Neural cell (in vitro differentiated cells): Measurements from ENCODE around the gene KIAA0586. TPM values are rescaled to one million over a fixed set of nuclear protein-coding genes. Genes with fewer than 3 reads are reported as not detected.

Experiments
- H2AFZ ChIP-seq: fragments of 200-600, 300-800 bp; sonication (generic), shearing (Covaris generic); 2 replicates; pipeline ENCODE4 v1.6.0; 2014; ENCODE audit warnings: low read depth, mild to moderate bottlenecking, antibody characterized with exemption, low read length, moderate library complexity
- H3F3A ChIP-seq: fragments of 200-600 bp; shearing (Covaris generic); 2 replicates; pipeline ENCODE4 v1.6.1; 2016; ENCODE audit warnings: mild to moderate bottlenecking, moderate library complexity, mixed read lengths, antibody characterized with exemption, low read length; ENCODE audit not compliant: insufficient read depth, poor library complexity, severe bottlenecking
- H3K27ac ChIP-seq: fragments of 200-600, 300-800 bp; sonication (generic), shearing (Covaris generic); 2 replicates; pipeline ENCODE4 v1.5.1; 2014; ENCODE audit warnings: mild to moderate bottlenecking, low read length, moderate library complexity
- H3K27me3 ChIP-seq: fragments of 300-800, 200-600 bp; sonication (generic), shearing (Covaris generic); 2 replicates; pipeline ENCODE4 v1.6.0; 2014; ENCODE audit warnings: mild to moderate bottlenecking, low read depth, low read length, moderate library complexity; ENCODE audit not compliant: insufficient read depth
- H3K36me3 ChIP-seq: fragments of 300-800, 200-600 bp; sonication (generic), shearing (Covaris generic); 2 replicates; pipeline ENCODE4 v1.5.1; 2014; ENCODE audit warnings: mild to moderate bottlenecking, antibody characterized with exemption, low read length, moderate library complexity; ENCODE audit not compliant: insufficient read depth
- H3K4me2 ChIP-seq: fragments of 300-800, 200-600 bp; sonication (generic), shearing (Covaris generic); 2 replicates; pipeline ENCODE4 v1.6.0; 2014; ENCODE audit warnings: mild to moderate bottlenecking, low read length
- H3K4me3 ChIP-seq: fragments of 300-800, 200-600 bp; sonication (generic), shearing (Covaris generic); 2 replicates; pipeline ENCODE4 v1.5.1; 2014; ENCODE audit warnings: mild to moderate bottlenecking, low read length, moderate library complexity
- H3K79me2 ChIP-seq: fragments of 200-600 bp; shearing (Covaris generic); replicated peaks from 2 replicates; pipeline ENCODE4 v1.6.0; 2014; ENCODE audit warnings: mild to moderate bottlenecking, low read length, moderate library complexity; ENCODE audit not compliant: insufficient read depth
- H3K9ac ChIP-seq: fragments of 300-800, 200-600 bp; sonication (generic), shearing (Covaris generic); 2 replicates; pipeline ENCODE4 v1.6.1; 2016; ENCODE audit warnings: mild to moderate bottlenecking, low read length, mixed read lengths
- H3K9me2 ChIP-seq: fragments of 200-600 bp; shearing (Covaris generic); 2 replicates; pipeline ENCODE4 v1.6.1; 2016; ENCODE audit warnings: mild to moderate bottlenecking, low read length, mixed read lengths; ENCODE audit not compliant: insufficient read depth
- H3K9me3 ChIP-seq: fragments of 200-600, 300-800 bp; sonication (generic), shearing (Covaris generic); 2 replicates; pipeline ENCODE4 v1.6.1; 2016; ENCODE audit warnings: mild to moderate bottlenecking, mixed run types, low read length, moderate library complexity, mixed read lengths
- H4K20me1 ChIP-seq: fragments of 200-600 bp; shearing (Covaris generic); 2 replicates; pipeline ENCODE4 v1.6.1; 2016; ENCODE audit warnings: mild to moderate bottlenecking, mixed run types; ENCODE audit not compliant: insufficient read depth
- CTCF ChIP-seq: fragments of 450-650 bp; IDR thresholded peaks from 2 replicates; pipeline ENCODE4 v1.5.1; 2014; ENCODE audit warnings: antibody characterized with exemption, mild to moderate bottlenecking, moderate library complexity; ENCODE audit not compliant: poor library complexity, severe bottlenecking
- EP300 ChIP-seq: fragments of 450-650 bp; conservative IDR thresholded peaks from 2 replicates; pipeline ENCODE4 v1.6.1; 2014; ENCODE audit warnings: antibody characterized with exemption, mild to moderate bottlenecking, moderate library complexity; ENCODE audit not compliant: poor library complexity, severe bottlenecking
- EZH2 ChIP-seq: fragments of 200-600, 300-800 bp; shearing (Covaris generic), sonication (generic); IDR thresholded peaks from 2 replicates; pipeline ENCODE4 v1.6.1; 2014; ENCODE audit warnings: antibody characterized with exemption, low read length, borderline replicate concordance, mild to moderate bottlenecking; ENCODE audit not compliant: insufficient read depth, poor library complexity, severe bottlenecking
- MXI1 ChIP-seq: fragments of 450-650 bp; conservative IDR thresholded peaks from 2 replicates; pipeline ENCODE4 v1.6.1; 2014; ENCODE audit warnings: antibody characterized with exemption, mild to moderate bottlenecking; ENCODE audit not compliant: poor library complexity, severe bottlenecking
- POLR2AphosphoS5 ChIP-seq: IDR thresholded peaks from 2 replicates; pipeline ENCODE4 v1.6.1; 2012
- RAD21 ChIP-seq: fragments of 450-650 bp; conservative IDR thresholded peaks from 2 replicates; pipeline ENCODE4 v1.6.1; 2014; ENCODE audit warnings: antibody characterized with exemption, mild to moderate bottlenecking, moderate library complexity
- REST ChIP-seq: IDR thresholded peaks from 2 replicates; pipeline ENCODE4 v1.6.1; 2012; ENCODE audit warnings: borderline replicate concordance
- SMC3 ChIP-seq: fragments of 450-650 bp; conservative IDR thresholded peaks from 2 replicates; pipeline ENCODE4 v1.6.1; 2014; ENCODE audit warnings: antibody characterized with exemption, mild to moderate bottlenecking, moderate library complexity; ENCODE audit not compliant: poor library complexity
- TAF1 ChIP-seq: IDR thresholded peaks from 2 replicates; pipeline ENCODE4 v1.6.1; 2012; ENCODE audit warnings: low read depth
- polyA plus RNA-seq: library from polyadenylated mRNA; depleted of rRNA; stranded (reverse); fragments of >200 nt; gene quantifications from 2 replicates; pipeline ENCODE4 v1.2.3, GENCODE V29; 2014

KIAA0586 gene
- polyA plus RNA-seq, 1 donor from 2014 or later = 8.0 TPM

GRCh38 chr14:58568322-58568721, 140.8 kb downstream of the KIAA0586 start:
- Histone ChIP-seq H3K9ac (no peak overlapping the region), H2AFZ (no peak overlapping the region), H3F3A (no peaks in the 10 kb centered on the region), H3K9me3 (no peaks in the 10 kb centered on the region), H3K27me3 (no peaks in the 10 kb centered on the region), H3K9me2 (no peaks in the 10 kb centered on the region), H3K79me2 (no peaks in the 10 kb centered on the region), H3K4me3 (no peak overlapping the region), H3K4me2 (no peak overlapping the region), H3K27ac (no peak overlapping the region), H4K20me1 (no peaks in the 10 kb centered on the region), H3K36me3 (no peaks in the 10 kb centered on the region)
- TF ChIP-seq SMC3 = no peak
- TF ChIP-seq EZH2 = no peak
- TF ChIP-seq MXI1 = no peak
- TF ChIP-seq REST = no peak
- TF ChIP-seq EP300 = no peak
- no peak for TF ChIP-seq RAD21
- no peak for TF ChIP-seq CTCF
- TF ChIP-seq TAF1 = no peak
- no peak for TF ChIP-seq POLR2AphosphoS5

- Histone ChIP-seq H3K36me3 (no peaks in the 10 kb centered on the region), H3F3A (no peaks in the 10 kb centered on the region), H3K9me3 (no peaks in the 10 kb centered on the region), H3K4me3 (no peak overlapping the region), H4K20me1 (no peaks in the 10 kb centered on the region), H3K79me2 (no peaks in the 10 kb centered on the region), H3K27ac (no peak overlapping the region), H3K27me3 (no peaks in the 10 kb centered on the region), H3K4me2 (no peak overlapping the region), H2AFZ (no peak overlapping the region), H3K9ac (no peak overlapping the region), H3K9me2 (no peaks in the 10 kb centered on the region)
- TF ChIP-seq EZH2 (no peak), TAF1 (no peak), REST (no peak), RAD21 (no peak), CTCF (no peak), EP300 (no peak), SMC3 (no peak), MXI1 (no peak), POLR2AphosphoS5 (no peak)
Observed at GRCh38 chr14:58571256-58571655, 143.7 kb downstream of the KIAA0586 start.
